Measurements from ENCODE around the gene EDARADD. TPM values are rescaled to one million over a fixed set of nuclear protein-coding genes. Genes with fewer than 3 reads are reported as not detected.

EDARADD gene
- total and polyA plus RNA-seq, 2 of the 13 experiments (the other 11 are each of a cell fraction or from before 2014, with no cell fraction given): 0.03 TPM; not detected in 1

- TF ChIP-seq HNF4A (CRISPR knock-in tag; IDR thresholded peaks at IDR 0.05): peak; percentile 29
- peak; percentile 39; the same call in 1 of the 2 replicates for TF ChIP-seq ZNF12 (CRISPR knock-in tag; IDR thresholded peaks at IDR 0.05)
- TF ChIP-seq TCF7 (IDR thresholded peaks at IDR 0.05; ENCODE audit: low read depth): peak; percentile 43; the same call in 1 of the 2 replicates
- TF ChIP-seq, protein P1, sequence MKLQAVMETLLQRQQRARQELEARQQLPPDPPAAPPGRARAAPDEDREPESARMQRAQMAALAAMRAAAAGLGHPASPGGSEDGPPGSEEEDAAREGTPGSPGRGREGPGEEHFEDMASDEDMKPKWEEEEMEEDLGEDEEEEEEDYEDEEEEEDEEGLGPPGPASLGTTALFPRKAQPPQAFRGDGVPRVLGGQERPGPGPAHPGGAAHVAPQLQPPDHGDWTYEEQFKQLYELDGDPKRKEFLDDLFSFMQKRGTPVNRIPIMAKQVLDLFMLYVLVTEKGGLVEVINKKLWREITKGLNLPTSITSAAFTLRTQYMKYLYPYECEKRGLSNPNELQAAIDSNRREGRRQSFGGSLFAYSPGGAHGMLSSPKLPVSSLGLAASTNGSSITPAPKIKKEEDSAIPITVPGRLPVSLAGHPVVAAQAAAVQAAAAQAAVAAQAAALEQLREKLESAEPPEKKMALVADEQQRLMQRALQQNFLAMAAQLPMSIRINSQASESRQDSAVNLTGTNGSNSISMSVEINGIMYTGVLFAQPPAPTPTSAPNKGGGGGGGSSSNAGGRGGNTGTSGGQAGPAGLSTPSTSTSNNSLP (IDR thresholded peaks at IDR 0.05; ENCODE audit: low read depth, low read length): no peak
- TF ChIP-seq RBM22 (optimal IDR thresholded peaks at IDR 0.05; ENCODE audit: low read length): no peak
- 0 out of 2 replicates have a peak, but pooled peaks have one; percentile 11 for TF ChIP-seq PHF21A (CRISPR knock-in tag; IDR thresholded peaks at IDR 0.05)
- no peak for TF ChIP-seq MAZ (IDR thresholded peaks at IDR 0.05; ENCODE audit: borderline replicate concordance, low read depth, low read length)
- 0 out of 2 replicates have a peak, but pooled peaks have one; percentile 57 for TF ChIP-seq MAZ (CRISPR knock-in tag; IDR thresholded peaks at IDR 0.05; ENCODE audit: low read depth)
- TF ChIP-seq ZNF850 (CRISPR knock-in tag; conservative IDR thresholded peaks at IDR 0.05): 0 out of 2 replicates have a peak, but pooled peaks have one; percentile 38
- peak; percentile 92 for TF ChIP-seq ZSCAN25 (CRISPR knock-in tag; IDR thresholded peaks at IDR 0.05)
- TF ChIP-seq ZNF256 (CRISPR knock-in tag; conservative IDR thresholded peaks at IDR 0.05): 0 out of 2 replicates have a peak, but pooled peaks have one; percentile 40
- 0 out of 2 replicates have a peak, but pooled peaks have one; percentile 15 for TF ChIP-seq RERE (CRISPR knock-in tag; IDR thresholded peaks at IDR 0.05; ENCODE audit: low read depth)
- TF ChIP-seq YEATS4 (CRISPR knock-in tag; IDR thresholded peaks at IDR 0.05; ENCODE audit: borderline replicate concordance): 0 out of 2 replicates have a peak, but pooled peaks have one; percentile 9
- 0 out of 2 replicates have a peak, but pooled peaks have one; percentile 12 for TF ChIP-seq HNF4G (IDR thresholded peaks at IDR 0.05; ENCODE audit: borderline replicate concordance, low read depth, low read length)
- no peak for TF ChIP-seq HNF4G (CRISPR knock-in tag; IDR thresholded peaks at IDR 0.05; ENCODE audit: borderline replicate concordance, low read depth)
- TF ChIP-seq SOX13 (IDR thresholded peaks at IDR 0.05): no peak
- peak in 1 of 2 experiments; percentile 25; a peak in 1 of 4 replicates for TF ChIP-seq SOX13 (CRISPR knock-in tag; conservative IDR thresholded peaks at IDR 0.05 in 1 of 2, IDR thresholded peaks at IDR 0.05 in 1 of 2)
- peak; percentile 44 for TF ChIP-seq ZNF263 (CRISPR knock-in tag; IDR thresholded peaks at IDR 0.05)
Observed at GRCh38 chr1:236400061-236400603, 6.0 kb downstream of the EDARADD start (continued).

All from HepG2 (cell line).